HG03045 (cell line): ENCODE results near the gene ZNF586.
A peak's percentile ranks its signal among the peaks of the same experiment; 100 is the strongest.
"Not testable (repeated sequence)": the region's sequence is repeated elsewhere in the genome, so short reads cannot be mapped to it uniquely, and the experiment has no call there.

Experiments used
- ATAC-seq: cut with Tn5 transposase; IDR thresholded peaks from one replicate; pipeline ENCODE4 v1.9.1; 2021; ENCODE audit warnings: mild to moderate bottlenecking, moderate library complexity; ENCODE audit not compliant: unreplicated experiment

The ZNF586 gene

GRCh38 chr19:57769345-57770131 is at the start of gene ZNF586:
TSS of gene ZNF586 (plus strand) at chr19:57769676. CDS start at chr19:57769843, 167 bp downstream.
- peak; percentile 94 for ATAC-seq

GRCh38 chr19:57719901-57720519 is 49.5 kb upstream of the ZNF586 start:
- ATAC-seq, result no peak

GRCh38 chr19:57720878-57721277 is 48.6 kb upstream of the ZNF586 start:
- ATAC-seq, result no peak

- ATAC-seq, result not testable (repeated sequence)
Measured at GRCh38 chr19:57738320-57738719, 31.2 kb upstream of the ZNF586 start.

GRCh38 chr19:57738770-57739169 is 30.7 kb upstream of the ZNF586 start:
- not testable (repeated sequence) for ATAC-seq

GRCh38 chr19:57746580-57747471 is 22.6 kb upstream of the ZNF586 start, which contains the start of gene ZNF776:
TSS of gene ZNF776 (plus strand) at chr19:57746815. CDS start at chr19:57747059, 244 bp downstream.
- peak; percentile 93 for ATAC-seq

- no peak for ATAC-seq
Measured at GRCh38 chr19:57747472-57747807, 22.0 kb upstream of the ZNF586 start.

- ATAC-seq, result no peak
Measured at GRCh38 chr19:57748029-57748428, 21.4 kb upstream of the ZNF586 start.

- no peak for ATAC-seq
Measured at GRCh38 chr19:57754091-57754673, 15.3 kb upstream of the ZNF586 start.

- no peak for ATAC-seq
Measured at GRCh38 chr19:57755031-57755430, 14.4 kb upstream of the ZNF586 start.

- ATAC-seq, result no peak
Measured at GRCh38 chr19:57757941-57758340, 11.5 kb upstream of the ZNF586 start.

GRCh38 chr19:57759096-57759495 is 10.4 kb upstream of the ZNF586 start:
- no peak for ATAC-seq

GRCh38 chr19:57771417-57771816 is 1.9 kb downstream of the ZNF586 start:
- ATAC-seq, result no peak

- no peak for ATAC-seq
Measured at GRCh38 chr19:57773488-57773887, 4.0 kb downstream of the ZNF586 start.

- no peak for ATAC-seq
Measured at GRCh38 chr19:57776764-57777296, 7.4 kb downstream of the ZNF586 start.

GRCh38 chr19:57778336-57778735 is 8.9 kb downstream of the ZNF586 start:
- ATAC-seq, result no peak

- ATAC-seq, result no peak
Measured at GRCh38 chr19:57779220-57779845, 9.9 kb downstream of the ZNF586 start.

GRCh38 chr19:57786286-57786685 is 16.8 kb downstream of the ZNF586 start:
- no peak for ATAC-seq

- ATAC-seq, result no peak
Measured at GRCh38 chr19:57786906-57787305, 17.4 kb downstream of the ZNF586 start.

- no peak for ATAC-seq
Measured at GRCh38 chr19:57788114-57788692, 18.7 kb downstream of the ZNF586 start.
